GM18511 (cell line): ENCODE data around the gene COA5.
"Not testable (repeated sequence)": the region's sequence is repeated elsewhere in the genome, so short reads cannot be mapped to it uniquely, and the experiment has no call there.

ENCODE experiments used
- ATAC-seq: cut with Tn5 transposase; IDR thresholded peaks from one replicate; pipeline ENCODE4 v1.9.1; 2021; ENCODE audit warnings: mild to moderate bottlenecking, moderate library complexity; ENCODE audit not compliant: unreplicated experiment

Gene COA5

DNA sequence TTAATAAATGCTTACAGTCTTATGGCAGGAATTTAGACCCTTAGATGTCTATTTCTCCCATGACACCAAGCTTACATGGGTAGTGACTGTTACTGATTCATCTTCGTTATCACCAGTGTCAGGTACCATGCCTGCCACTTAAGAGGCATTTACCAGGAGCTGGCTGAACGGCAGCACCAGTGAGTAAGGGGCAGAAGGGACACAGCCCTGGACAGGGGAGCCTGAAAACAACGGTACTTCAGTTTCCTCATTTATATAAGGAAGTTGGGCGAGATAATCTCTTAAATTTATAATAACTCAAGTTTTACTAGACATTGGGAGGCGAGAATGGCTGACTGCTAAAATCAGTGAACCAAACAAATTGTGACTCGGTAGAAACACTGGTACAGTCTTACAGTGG is 1.2 kb downstream of the COA5 start:
- ATAC-seq = no peak

- ATAC-seq = no peak
These were observed 1.9 kb downstream of the COA5 start for GRCh38 chr2:98606431-98606830.

GRCh38 chr2:98605076-98605475 is 3.2 kb downstream of the COA5 start:
- no peak for ATAC-seq

DNA sequence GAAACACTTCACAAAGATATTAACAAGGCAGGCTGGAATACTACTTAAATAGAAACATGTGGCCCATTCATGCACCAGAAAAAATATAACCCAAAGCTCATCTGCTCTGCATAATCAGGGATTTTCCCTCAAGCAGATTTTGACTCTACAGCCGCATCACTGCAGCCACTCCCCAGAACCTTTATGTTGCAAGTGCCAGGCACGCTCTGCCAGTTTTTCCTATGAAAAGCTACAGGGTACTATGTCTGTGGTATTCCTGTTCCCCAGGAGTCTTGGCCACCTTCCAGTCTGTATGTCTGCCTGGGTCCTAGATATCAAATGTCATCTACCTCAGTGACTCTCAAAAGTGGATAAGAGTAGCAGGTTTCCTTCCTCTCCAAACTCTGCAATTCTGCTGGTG is 3.8 kb downstream of the COA5 start:
- ATAC-seq = no peak

DNA sequence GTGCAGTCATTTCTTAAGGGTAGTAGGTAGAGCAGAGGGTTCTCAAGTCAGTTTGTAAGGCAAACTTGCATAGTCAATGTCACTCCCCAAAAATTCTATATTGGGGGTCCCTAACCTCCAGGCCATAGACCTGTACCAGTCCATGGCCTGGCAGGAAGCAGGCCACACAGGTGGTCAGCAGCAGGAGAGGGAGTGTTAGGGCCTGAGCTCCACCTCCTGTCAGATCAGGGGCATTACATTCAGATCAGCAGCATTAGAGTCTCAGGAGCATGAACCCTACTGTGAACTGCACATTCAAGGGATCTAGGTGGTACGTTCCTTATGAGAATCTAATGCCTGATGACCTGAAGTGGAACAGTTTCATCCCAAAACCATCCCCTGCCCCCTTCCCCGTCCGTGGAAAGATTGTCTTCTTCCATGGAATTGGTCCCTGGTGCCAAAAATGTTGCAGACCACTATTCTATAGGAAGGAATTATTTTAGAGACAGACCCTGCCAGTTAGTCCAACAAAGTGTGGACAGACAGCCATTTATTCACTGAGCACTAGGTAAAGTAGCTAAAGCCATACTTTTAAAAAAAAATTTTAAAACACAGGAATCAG is 6.7 kb downstream of the COA5 start:
- peak; percentile 73 for ATAC-seq

DNA sequence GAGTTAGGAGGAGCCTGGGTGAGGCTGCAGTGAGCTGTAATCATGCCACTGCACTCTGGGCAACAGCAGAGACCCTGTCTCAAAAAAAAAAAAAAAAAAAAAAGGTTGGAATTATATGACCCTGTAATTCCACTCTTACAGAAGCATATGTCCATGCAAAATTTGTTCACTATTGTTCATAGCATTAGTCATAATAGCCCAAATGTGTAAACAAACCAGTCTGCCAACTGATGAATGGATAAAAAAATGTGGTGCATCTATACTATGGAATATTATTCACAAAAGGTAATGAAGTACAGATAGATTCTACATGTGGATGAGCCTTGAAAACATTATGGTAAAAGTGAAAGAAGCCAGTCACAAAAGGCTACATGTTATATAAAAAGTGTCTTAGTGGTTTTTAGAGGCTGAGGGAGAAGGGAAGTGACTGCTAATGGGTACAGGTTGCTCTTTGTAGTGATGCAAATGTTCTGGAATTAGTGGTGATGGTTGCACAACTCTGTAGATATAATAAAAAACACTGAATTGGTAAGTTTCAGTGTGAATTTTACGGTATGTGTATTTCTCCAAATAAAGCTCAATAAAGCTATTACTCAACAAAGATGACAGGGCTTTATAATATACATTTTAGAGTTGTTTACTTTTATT is 9.4 kb downstream of the COA5 start:
- no peak for ATAC-seq

DNA sequence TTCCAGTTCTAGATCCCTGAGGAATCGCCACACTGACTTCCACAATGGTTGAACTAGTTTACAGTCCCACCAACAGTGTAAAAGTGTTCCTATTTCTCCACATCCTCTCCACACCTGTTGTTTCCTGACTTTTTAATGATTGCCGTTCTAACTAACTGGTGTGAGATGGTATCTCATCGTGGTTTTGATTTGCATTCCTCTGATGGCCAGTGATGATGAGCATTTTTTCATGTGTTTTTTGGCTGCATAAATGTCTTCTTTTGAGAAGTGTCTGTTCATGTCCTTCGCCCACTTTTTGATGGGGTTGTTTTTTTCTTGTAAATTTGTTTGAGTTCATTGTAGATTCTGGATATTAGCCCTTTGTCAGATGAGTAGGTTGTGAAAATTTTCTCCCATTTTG is 13.6 kb downstream of the COA5 start:
- ATAC-seq = not testable (repeated sequence)

- ATAC-seq = no peak
These were observed 15.7 kb downstream of the COA5 start for GRCh38 chr2:98592565-98592964.

DNA sequence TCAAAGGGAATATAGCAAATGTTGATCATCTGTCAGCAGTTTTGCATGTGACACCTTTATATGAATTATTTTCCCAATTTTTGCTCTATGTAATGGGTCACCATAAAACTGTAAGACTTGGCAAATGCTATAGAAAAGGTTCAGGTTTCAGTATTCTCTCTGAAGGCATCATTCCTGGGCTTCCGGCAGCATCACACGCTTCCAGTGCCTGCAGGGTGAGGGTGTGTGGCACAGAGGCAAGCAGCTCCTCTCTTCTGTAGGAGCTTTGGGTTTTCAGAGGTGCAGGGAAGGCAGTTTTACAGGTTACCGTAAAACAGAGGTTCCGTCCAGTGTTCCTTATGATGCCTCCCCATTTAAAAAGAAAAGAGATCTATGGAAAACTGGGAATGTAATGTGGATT is 18.8 kb downstream of the COA5 start:
- no peak for ATAC-seq

DNA sequence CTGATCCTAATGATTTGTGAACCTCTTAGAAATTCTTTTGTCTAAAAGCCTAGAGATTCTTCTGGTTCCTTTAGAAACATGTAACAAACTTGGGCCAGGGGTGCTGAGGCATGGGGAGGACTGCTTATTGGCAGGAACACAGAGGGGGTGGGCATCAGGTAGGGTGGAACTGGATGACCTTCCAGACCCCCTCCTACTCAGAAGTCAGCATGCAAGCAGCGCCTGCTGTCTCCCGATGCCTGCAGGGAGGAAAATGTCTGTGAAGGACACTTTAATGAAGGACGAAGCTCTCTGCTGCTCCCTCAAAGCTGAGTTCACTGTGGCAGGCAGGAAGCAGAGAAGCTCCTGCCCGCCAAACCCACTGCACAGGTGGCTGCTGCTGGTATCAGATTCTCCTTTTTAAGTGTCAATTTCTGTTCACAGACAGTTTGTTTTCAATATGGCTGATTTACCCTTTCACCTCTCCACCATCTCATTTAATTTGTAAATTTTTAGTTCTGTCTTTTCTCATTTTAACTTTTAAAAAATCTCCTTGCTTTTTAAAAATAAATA is 19.4 kb downstream of the COA5 start:
- no peak for ATAC-seq

- no peak for ATAC-seq
These were observed 21.7 kb downstream of the COA5 start for GRCh38 chr2:98586551-98587140.

GRCh38 chr2:98585386-98585785 is 22.9 kb downstream of the COA5 start:
- no peak for ATAC-seq

- no peak for ATAC-seq
These were observed 24.3 kb downstream of the COA5 start for GRCh38 chr2:98583816-98584618.

DNA sequence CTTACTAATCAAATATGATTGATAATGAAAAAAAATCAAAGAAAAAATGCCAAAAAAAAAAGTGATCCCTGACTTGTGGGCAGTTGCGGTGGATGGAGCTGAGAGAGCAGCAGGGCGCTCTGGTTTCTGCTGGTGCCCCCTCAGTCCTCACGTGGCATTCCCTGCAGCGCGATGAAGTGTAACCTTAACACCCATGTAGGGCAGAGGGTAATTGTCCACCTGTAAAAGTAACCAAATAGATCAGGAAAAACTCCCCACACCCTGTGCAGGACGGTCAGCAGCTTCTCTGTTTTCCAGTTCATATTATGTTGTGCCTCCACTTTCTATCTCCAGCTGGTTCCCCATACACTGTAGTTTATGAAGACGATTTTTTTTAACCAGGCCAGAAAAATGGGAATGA is 25.0 kb downstream of the COA5 start:
- ATAC-seq = no peak

DNA sequence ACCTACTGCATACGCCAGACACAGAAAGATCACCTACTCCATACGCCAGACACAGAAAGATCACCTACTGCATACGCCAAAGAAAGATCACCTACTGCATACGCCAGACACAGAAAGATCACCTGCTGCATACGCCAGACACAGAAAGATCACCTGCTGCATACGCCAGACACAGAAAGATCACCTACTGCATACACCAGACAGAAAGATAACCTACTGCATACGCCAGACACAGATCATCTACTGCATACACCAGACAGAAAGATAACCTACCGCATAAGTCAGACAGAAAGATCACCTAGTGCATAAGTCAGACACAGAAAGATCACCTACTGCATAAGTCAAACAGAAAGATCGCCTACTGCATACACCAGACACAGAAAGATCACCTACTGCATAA is 25.8 kb downstream of the COA5 start:
- ATAC-seq = no peak

- no peak for ATAC-seq
These were observed 27.5 kb downstream of the COA5 start for GRCh38 chr2:98580656-98581284.

GRCh38 chr2:98579926-98580325 is 28.4 kb downstream of the COA5 start:
- no peak for ATAC-seq

DNA sequence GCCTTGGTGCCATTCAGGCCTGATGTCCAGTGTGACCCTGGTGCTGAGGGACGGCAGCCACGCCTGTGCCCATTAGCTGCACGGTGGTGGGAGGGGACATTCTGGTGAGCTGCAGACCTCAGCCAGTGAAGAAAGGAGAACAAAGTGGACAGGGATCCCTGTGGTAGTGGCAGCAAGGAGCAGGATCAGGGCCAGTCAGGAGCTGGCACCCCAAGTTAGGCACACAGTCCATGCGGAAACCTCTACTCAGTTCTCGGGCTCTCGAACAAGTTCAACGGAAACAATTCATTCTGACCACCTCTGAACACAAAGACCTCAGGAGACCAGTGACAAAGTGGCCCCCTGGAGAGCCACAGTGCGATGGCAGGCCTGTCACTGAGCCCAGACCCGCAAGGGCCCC is 30.1 kb downstream of the COA5 start:
- no peak for ATAC-seq

DNA sequence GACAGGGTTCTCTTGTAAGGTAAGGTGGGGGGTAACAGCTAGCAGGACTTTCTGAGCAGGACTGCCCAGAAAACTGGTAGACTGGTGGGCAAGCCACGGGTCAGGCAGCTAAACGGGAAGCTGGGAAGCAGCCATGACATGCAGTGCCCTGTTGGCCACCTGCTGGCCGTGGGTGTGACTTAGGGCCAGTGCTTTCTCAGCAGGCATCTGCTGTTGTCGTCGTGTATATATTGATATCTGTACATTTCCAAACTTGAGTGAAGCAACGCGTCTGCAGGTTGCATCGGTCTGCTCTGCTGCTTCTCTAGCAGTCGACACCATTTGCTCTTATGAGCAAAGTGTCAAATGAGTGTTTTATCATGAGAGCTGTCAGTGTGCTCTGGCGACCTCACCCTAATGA is 31.0 kb downstream of the COA5 start:
- no peak for ATAC-seq

- no peak for ATAC-seq
These were observed 31.5 kb downstream of the COA5 start for GRCh38 chr2:98576666-98577312.

GRCh38 chr2:98573426-98573825 is 34.9 kb downstream of the COA5 start:
- ATAC-seq = no peak
